Activated naive CD4-positive, alpha-beta T cell (primary cell): Measurements from ENCODE around the gene ATP6AP2.
"Not testable (repeated sequence)": the region's sequence is repeated elsewhere in the genome, so short reads cannot be mapped to it uniquely, and the experiment has no call there.

Experiments used
- DNase-seq, 4 experiments: peaks; one replicate each; lab custom pipeline; 2025; lab: John Stamatoyannopoulos, UW

The ATP6AP2 gene, protein sequence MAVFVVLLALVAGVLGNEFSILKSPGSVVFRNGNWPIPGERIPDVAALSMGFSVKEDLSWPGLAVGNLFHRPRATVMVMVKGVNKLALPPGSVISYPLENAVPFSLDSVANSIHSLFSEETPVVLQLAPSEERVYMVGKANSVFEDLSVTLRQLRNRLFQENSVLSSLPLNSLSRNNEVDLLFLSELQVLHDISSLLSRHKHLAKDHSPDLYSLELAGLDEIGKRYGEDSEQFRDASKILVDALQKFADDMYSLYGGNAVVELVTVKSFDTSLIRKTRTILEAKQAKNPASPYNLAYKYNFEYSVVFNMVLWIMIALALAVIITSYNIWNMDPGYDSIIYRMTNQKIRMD

DNA sequence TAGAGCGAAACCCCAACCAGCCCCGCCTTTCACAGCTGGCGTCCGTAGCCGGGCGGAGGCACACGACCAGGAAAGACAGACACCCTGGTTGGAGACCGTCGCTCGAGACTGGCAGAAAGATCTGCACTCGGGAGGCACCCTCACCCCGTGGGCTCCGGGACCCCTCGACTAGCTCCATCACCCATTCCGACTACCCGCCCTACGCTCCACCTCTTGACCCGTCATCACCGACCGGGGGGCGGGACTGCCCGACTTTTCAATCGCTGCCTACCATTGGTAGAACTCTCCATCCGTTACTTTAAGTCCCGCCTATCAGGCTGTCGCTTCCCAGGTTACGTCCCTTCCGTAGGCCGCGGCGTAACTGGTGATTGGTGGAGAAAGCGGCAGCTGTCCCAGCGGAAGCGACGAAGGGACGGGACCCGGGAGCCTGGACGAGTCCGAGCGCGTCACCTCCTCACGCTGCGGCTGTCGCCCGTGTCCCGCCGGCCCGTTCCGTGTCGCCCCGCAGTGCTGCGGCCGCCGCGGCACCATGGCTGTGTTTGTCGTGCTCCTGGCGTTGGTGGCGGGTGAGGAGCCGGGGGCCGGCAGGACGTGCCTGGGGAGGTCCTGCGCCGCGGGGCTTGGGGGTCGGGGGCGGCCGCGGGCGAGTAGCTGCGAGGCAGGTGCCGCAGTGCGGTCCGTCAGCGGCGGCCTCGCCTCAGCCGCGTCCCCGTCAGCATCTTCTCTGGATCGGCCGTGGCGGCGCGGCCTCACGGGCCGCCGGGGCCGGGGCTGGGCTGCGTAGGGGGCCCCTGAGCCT lies at the start of gene ATP6AP2:
TSS of gene ATP6AP2 (plus strand) at position 434 of the 799 bp plus-strand sequence. CDS start at position 530, 96 bp downstream.
- peak; percentile 53 to 80 (median 64) for DNase-seq

DNA sequence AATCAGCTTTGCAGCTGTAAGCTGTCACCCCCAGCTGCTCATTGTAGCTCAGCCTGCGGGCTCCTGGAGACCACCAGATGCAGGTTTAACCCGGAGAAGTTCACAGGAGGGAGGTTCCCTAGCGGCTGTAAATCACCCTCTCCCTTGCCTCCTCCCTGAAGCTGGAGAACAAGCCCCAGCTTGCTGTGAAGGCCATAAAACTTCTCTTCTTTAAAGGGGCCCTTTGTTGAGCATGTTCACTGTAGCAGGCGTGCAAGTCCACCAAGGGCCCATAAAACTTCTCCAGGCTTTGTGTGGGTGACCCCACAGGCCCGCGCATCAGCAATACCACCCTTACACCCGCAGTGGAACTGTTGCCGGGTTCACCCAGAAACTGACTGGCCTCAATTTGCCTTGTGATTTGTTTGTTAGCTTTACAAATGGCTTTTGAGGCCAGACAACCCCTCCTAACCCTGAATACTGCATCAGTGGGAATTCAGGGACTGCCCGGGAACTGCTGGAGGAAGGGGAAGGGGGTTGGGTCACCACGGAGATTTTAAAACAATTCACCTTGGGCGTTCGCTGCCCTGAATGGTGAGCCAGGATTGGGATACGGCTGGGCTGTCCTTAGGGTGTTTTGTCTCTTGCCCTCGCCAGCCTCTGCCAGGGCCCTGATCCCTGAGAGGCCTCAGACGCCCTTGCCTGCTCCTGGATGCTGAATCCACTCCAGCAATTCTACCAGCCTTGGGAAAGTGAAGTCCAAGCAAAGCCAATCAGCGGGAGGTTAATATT lies 49.5 kb upstream of the ATP6AP2 start:
- no peak for DNase-seq

DNA sequence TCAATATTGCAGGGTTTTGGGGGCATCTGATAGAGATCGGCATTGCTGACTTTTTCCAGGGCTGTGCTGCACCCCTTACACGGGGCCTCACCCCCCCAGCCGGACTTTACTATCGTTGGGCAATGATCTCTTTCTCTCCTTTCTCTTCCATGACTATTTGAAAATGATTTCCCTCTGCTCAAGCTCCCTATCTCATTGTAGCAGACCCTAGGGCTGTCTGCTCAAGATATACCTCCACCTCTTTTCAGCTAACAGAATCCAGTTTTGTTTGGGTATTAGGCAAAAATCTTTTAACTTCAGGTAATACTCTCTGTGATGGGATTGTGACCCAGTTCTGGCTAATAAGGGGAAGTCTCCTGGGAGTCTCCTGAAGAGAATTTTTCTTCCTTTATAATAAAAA lies 43.5 kb upstream of the ATP6AP2 start:
- no peak for DNase-seq

DNA sequence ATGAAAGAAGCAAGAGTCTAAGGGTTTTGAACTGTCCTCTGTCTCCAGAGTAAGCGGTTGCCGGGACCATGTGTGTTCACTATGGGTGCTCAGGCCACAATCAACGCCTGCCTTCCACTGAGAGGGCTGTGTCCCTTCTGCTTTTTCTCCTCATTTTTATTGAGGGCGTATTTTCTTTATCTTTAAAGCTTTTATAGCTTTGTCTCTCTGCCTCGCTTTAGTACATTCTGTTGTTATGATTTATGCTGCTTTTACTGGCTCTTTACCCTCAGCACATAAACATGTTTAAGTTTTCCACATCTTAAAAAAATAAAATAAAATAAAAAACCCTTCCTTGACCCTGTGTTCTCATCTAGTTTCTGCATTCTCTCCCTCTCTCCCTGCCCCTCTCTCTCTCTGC lies 42.4 kb upstream of the ATP6AP2 start:
- no peak for DNase-seq

DNA sequence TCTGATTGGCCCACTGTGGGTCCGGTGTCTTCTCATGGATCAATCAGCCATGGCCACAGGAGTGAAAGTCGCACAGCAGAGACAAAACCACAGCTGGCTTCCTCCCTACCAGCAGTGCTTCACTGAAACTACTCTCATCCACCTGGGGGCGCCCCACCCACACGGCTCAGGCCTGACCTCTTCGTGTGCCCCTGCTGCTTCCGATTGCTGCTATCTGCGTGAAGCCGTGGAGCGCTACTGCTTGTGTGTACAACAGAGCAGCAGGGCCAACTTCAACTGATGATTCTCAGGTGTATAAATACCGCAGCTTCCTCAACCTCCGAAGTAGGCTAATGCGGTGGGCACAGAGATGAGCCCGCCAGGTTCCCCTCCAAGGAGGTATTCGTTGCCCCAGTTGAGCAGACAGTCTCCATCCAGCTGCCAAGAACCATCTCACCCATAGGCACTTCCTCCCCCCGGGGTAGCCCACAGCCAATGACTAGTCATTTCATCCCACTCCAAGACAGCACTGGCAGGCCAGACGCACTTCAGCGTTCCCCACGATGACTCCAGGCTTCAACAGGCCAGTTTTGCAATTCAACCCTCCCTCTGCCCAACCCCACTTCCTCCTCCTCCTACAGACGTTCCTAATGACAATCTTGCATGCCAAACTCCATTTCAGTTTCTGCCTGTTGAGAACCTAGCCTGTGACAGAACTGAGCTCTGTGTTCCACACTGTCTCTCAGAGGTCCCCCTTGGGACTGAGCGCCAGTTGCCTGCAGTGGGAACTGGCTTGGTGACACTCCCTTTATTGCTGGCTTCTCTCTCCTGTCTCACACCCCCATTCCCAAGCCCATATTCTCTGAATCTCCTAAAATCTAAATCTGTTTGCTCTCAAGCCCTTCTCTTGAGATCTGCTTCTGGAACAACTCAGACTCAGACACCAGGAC lies 41.3 kb upstream of the ATP6AP2 start:
- DNase-seq, result peak in 3 of 4 experiments; percentile 33 to 65 (median 39)

DNA sequence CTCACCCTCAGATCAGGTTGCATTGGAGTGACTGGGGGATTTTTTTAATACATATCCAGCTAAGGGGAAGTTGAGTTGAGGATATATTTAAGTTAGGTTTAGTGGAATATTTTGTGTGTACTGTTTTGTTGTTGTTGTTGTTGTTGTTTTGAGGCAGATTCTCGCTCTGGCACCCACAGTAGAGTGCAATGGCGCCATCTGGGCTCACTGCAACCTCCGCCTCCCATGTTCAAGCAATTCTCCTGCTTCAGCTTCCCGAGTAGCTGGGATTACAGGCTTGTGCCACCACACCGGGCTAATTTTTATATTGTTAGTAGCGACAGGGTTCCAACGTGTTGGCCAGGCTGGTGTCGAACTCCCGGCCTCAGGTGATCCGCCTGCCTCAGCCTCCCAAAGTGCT lies 38.6 kb upstream of the ATP6AP2 start:
- DNase-seq, result no peak

DNA sequence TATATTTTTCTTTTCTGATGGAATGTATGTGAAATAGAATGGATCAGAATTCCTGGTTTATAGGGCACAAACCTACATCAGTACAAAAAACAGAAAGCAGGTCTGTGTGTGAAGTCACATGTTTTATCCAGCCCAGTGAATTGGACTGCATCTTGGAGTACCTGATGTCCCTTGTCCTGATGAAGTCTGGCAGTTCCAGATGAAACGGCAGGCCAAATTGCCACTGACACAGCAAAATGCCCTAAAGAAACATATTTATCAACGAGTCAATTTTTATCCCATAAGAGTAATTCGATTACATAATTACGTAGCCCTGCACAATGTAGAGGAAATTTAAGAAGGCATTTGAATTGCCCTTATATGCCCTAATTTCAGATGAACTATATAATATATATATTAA lies 37.8 kb upstream of the ATP6AP2 start:
- DNase-seq, result no peak

DNA sequence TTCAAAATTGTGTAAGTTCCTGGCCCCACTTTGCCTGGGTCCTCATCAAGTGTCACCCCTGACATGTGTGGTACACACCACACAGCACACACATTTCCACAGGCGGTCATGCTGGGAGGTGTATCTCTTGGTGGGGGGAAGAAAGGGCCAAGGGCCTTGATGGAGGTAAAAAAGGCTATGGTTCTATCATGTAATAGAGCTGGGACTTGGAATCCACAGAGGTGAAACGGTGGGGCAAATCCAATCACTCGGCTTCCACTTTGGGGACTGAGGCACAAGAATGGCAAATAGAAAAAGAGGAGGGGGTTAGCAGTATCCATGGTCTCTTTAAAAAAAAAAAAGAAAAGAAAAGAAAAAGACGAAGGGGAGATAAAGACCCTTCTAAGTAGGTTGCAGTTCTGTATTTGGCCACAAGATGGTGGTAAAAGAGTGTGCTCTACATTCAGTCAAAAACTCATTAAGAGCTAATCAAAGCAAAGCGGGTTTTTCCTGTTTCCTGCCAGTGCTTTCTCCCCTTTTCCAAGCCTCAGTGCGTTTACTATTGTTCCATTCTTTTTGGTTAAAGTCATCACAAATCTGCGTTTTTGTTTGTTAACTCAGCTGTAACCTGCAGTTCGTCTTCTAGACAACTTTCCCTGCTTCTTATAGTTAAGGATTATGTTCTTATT lies 37.0 kb upstream of the ATP6AP2 start:
- DNase-seq, result no peak

DNA sequence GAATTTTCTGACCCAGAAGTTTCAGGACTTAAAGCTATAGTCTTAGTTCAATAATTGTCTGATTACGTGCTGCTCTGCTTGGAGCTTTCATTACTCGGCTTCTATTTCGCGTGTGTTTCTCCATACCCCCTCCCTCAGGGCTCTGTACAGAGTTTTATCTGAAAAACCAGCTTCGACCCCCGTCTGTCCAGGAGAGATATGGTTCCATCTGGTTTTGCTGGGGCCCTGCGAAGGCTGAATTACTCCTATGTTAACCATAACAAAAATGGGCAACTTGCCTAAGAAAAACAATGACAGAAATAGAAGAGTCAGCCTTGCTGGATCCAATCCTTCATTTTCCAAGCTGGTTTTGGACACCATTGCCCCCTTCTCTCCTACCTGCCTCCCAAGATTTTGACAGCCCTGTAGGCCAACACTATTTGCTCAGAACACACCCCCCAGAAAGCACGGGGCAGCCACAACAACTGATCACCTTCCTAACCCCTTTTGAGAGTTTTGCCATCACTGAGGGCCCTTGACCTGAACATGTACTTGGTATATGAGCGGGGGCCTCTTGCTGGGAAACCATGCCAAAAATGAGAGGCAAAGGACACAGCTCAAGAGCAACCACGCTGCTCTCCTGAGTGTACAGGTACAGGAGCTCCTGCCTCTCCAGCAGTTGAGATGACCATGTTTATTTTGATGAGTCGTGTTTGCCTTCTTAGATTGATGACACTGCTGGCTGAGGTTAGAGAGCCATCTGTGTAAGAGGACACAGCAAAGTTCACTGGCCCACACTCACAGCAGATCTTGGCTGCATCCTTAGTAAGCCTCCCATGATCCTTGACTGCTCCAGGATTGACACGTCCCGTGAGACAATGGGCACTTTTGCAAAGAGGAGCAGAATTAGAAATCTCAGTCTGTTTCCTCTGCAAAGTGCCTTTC lies 36.2 kb upstream of the ATP6AP2 start:
- no peak for DNase-seq

DNA sequence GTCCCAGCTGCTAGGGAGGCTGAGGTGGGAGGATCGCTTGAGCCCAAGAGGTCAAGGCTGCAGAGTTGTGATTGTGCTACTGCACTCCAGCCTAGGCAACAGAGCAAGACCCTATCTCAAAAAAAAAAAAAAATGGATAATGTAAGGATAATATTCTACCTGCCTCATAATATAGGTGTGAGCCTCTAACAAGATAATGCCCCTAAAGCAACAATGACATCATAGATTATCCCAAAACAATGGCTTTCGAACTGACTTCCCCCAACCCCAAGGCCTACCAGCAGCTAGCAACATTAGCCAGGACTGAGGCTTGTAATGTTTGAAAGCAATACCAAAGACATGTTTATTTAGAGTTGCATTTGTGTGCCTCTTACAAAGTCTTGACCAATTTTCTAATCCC lies 33.9 kb upstream of the ATP6AP2 start:
- DNase-seq, result no peak

DNA sequence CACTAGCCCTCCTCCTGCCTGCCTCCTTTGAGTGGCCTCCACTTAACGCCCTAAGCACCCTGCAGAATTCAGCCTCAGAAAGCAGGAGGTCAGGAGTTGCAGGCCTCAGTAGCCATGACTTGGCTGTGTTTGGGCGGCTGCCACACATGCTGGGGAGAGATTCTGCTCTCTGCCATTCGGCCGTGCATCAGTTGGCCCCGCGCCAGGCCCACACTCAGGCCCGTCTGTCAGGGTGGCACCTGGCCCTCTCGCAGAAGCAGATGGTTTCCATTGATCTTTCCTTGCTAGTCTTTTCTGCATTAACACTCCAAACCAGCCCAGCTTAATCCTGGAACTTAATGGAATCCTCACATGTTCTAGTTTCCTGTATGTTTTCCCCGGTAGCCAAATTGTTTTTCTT lies 30.7 kb upstream of the ATP6AP2 start:
- no peak for DNase-seq

DNA sequence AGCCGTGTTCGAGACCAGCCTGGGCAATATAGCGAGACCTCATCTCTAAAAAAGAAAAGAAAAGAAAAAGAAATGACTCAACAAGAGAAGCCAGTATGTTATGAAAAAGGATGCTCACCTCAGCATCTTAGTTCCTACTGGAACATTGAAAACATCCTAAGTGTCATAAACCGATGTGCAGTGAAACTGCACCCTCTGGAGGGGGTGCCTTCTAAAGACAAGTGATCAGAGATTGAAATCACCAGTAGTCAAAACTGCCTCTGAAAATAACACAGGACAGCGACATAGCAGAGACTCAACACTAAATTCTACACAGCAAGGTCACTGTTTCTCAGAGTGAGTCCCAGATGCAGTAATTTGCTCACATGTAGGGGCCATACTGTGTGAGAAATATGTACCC lies 28.0 kb upstream of the ATP6AP2 start:
- no peak for DNase-seq

DNA sequence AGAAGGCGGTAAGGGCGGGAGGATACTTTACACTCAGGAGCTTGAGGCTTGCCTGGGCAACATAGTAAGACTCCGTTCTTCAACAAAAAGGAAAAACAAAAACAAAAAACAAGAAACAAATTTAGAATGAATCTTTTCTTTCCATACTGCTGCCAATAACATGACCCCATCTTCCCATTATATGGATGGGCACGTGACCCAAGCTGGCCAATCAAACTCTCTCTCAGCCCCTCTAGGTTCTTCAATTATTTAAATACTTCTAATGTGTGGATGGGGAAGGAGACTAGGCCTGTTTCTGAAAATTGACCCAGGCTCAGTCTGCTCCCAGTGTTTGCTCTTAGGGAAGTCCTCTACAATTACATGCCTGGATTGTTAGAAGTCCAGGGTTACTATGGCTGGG lies 22.2 kb upstream of the ATP6AP2 start:
- DNase-seq, result no peak

DNA sequence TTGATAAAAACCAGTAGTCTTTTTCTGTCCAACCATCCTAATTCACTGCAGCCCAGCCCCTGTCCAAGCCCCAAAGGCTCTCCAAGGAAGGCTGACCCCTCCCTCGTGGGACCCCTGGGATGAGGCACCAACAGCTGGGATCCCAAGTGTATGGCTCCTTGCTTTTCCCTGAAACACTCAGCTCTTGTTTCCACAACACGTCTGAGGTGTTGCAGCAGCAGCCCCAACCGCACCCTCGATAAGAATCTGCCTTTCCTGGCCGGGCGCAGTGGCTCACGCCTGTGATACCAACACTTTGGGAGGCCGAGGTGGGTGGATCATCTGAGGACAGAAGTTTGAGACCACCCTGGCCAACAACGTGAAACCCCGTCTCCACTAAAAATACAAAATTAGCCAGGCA lies 17.0 kb upstream of the ATP6AP2 start:
- DNase-seq, result no peak

DNA sequence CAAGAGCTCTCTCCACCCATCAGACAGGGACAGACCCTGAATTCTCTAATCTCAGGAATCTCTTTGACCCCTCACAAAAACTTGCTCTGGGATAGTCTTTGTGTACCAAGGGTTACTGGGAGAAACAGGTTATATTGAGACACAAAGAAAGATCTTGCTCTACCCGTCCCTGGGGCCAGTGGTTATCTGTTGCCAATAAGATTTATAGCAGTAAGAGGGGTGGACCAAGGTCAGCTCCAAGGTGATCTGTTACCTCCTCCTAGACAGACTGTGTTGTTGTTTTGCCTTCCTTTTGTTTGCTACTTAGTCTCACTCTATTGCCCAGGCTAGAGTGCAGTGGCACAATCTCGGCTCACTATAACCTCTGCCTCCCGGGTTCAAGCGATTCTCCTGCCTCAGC lies 16.3 kb upstream of the ATP6AP2 start:
- no peak for DNase-seq

DNA sequence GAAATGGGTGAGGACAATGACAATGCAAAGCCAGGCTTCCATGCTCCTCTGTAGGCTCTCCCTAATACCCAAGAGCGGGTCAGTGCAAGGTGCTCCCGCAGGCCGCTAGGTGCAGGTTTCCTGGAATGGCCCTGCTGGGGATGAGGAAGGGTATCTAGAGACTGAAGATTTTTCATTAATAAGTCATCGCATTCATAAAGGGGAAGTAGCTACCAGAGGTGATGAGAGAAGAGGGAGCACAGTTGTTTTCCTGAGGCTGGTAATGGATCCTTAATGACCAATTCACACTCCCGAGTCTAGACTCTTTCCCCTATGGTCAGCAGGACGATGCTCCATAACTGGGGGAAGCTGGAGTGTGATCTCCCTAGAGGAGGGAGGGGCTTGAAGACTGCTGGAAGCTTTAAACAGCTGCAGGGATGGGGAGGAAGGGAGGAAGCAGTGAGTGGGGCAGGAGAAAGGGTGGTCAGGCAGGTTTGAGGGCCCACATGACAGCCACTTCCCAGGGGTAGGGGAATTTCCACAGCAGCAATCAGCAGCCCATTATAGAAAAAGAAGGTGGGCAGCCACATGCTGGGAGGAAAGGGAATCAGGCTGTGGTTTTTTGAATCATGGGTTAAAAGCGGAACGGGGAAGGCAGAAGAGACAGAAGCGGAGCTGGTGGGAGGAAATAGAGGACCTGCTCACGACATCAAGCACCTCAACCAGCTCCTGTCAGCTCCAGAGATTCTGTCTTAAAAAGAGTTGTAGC lies 10.2 kb upstream of the ATP6AP2 start:
- DNase-seq, result no peak

DNA sequence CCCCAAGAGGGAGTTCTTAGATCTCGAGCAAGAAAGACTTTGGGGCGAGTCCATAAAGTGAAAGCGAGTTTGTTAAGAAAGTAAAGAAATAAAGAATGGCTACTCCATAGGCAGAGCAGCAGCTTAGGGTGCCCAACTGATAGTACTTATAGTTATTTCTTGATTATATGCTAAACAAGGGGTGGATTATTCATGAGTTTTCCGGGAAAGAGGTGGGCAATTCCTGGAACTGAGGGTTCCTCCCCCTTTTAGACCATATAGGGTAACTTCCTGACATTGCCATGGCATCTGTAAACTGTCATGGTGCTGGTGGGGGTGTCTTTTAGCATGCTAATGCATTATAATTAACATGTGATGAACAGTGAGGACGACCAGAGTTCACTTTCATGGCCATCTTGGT lies 9.6 kb upstream of the ATP6AP2 start:
- DNase-seq, result not testable (repeated sequence)

DNA sequence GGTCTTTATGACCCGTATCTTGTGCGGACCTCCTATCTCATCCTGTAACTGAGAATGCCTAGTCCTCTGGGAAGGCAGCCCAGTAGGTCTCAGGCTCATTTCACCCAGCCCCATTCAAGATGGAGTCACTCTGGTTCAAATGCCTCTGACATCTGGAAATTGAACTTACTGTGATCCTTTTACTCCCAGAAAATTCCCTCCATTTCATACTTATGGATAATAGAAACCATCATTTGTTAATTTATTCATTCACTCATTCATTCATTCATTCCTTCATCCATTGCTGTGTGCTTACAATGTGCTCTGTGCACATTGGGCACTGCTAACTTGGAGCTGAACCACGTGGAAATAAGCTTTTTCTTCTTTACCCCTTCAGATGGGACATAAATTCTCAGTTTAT lies 9.2 kb upstream of the ATP6AP2 start:
- no peak for DNase-seq

DNA sequence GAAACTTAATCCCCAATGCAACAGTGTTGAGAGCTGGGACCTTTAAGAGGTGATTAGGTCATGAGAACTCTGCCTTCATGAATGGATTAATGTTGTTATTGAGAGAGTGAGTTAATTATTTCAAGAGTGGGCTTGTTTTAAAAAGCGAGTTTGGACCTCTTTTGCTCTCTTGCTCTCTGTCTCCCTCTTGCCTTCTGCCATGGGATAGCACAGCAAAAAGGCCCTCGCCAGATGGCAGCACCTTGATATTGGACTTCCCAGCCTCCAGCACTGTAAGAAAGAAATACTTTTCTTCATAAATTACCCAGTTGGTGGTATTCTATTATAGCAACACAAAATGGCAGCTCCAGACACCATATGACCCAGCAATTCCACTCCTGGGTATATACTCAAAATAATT lies 7.0 kb upstream of the ATP6AP2 start:
- DNase-seq, result no peak
